RWPE1 (cell line): ENCODE data around the gene ITGAX.

Source experiments
- CTCF ChIA-PET: fragments of 350-600 bp; sonication (Branson Sonifier 250); formaldehyde crosslinking; extraction: SDS; loops from one replicate; lab custom pipeline; 2021; lab: Yijun Ruan, JAX
- POLR2A ChIA-PET: fragments of 400-600 bp; formaldehyde crosslinking; extraction: SDS; loops from one replicate; lab custom pipeline; 2020; ENCODE audit warnings: antibody characterized with exemption; ENCODE audit not compliant: low non-redundant PET; lab: Yijun Ruan, JAX
- DNase-seq: peaks from one replicate; pipeline ENCODE4 v3.0.0; 2012; ENCODE audit warnings: low spot score
- H3K27ac ChIP-seq: fragments of 450-650 bp; 2 replicates; pipeline ENCODE4 v1.5.1; 2017
- TF ChIP-seq, protein P1 (sequence below): fragments of 450-650 bp; conservative IDR thresholded peaks from 2 replicates; pipeline ENCODE4 v1.5.1; 2017; ENCODE audit warnings: low read depth, mild to moderate bottlenecking

ITGAX gene

DNA sequence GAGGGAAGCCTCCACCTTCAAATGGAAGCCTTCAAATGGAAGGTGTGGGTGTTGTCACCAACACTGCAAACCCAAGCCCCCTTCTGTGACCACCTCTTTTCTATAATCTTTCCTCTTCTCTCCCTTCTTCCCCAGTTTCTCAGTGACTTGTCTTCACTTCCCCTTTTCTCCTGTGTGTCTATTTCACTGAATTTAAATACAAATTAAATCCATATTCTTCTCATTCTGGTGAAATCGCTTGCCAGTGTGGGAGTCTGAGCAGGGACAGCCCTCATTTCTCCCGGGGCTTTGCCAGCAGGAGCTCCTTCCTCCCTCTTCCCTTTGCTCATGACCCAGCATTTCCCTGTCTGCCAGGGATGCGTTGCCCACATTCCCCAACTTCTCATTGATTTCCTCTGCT, 6.4 kb upstream of the ITGAX start:
- TF ChIP-seq, protein P1, sequence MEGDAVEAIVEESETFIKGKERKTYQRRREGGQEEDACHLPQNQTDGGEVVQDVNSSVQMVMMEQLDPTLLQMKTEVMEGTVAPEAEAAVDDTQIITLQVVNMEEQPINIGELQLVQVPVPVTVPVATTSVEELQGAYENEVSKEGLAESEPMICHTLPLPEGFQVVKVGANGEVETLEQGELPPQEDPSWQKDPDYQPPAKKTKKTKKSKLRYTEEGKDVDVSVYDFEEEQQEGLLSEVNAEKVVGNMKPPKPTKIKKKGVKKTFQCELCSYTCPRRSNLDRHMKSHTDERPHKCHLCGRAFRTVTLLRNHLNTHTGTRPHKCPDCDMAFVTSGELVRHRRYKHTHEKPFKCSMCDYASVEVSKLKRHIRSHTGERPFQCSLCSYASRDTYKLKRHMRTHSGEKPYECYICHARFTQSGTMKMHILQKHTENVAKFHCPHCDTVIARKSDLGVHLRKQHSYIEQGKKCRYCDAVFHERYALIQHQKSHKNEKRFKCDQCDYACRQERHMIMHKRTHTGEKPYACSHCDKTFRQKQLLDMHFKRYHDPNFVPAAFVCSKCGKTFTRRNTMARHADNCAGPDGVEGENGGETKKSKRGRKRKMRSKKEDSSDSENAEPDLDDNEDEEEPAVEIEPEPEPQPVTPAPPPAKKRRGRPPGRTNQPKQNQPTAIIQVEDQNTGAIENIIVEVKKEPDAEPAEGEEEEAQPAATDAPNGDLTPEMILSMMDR, result no peak
- CTCF ChIA-PET, result no interaction called here
- POLR2A ChIA-PET, result no interaction called here
- no peak for DNase-seq
- no peak overlapping the region for H3K27ac ChIP-seq

DNA sequence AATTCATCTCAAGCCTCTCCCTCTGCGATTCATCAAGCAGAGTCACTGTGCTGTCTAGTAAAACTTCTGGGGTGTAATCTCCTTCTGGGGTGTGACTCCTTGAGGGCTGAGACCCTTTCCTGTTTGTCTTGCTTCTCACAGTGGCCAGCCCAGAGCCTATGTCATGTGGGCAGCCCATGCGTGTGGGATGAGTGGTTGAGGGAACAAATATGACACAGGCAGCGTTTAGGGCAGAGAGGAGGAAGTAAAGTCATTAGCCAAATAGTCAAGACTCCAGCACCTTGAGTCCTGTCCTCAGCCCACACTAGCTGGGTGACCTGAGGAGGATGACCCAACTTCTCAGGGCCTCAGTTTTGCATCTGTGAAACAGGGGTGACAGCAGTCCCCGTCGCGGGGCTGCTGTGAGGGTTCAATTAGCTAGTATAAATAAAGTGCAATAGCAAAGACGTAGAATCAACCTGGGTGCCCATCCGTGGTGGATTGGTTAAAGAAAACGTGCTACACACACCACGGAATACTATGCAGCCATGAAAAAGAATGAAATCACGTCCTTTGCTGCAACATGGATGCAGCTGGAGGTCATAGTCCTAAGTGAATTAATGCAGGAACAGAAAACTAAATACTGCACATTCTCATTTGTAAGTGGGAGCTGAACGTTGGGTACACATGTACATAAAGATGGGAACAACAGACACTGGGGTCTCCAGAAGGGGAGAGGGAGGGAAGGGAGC, 4.5 kb upstream of the ITGAX start:
- H3K27ac ChIP-seq, result no peak overlapping the region
- POLR2A ChIA-PET, result no interaction called here
- TF ChIP-seq, protein P1, result no peak
- DNase-seq, result no peak
- CTCF ChIA-PET, result no interaction called here

DNA sequence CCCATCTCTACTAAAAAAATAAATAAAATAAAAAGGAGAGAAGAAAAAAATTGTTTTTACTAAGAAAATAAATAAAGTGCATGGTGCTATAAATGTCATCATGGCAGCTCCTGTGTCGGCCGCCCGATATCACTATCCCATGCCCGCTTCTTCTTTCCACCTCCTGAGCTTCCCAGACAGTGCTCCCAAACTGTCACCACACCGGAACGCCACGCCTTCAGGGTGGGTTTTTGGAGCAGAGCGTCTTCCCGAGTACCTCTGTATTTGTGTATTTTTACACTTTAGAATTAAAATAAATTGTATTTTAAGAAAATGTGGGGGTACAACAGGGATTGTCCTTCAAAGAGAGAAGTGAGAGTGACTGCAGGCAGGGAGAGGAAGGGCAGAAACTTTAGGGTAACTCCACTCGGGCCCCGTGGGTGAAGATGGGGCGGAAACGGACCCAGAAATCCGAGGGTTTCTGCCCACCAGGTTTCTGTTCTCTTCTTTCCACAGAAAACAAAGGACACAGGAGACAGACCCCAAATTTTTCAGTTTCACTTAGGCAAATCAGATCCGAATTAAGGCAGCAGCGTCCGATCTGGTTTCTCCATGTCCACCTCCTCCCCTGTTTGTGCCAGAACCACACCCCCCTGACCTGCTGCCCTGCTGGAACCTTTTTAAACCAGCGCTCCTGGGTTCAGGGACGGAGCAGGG, 3.6 kb upstream of the ITGAX start:
- DNase-seq, result no peak
- no peak overlapping the region for H3K27ac ChIP-seq
- ChIA-PET POLR2A (no interaction called here), CTCF (interaction anchor here (0.5 kb wide), 1 partner anchor 33 kb away, joined by 5 read pairs; no protein-coding TSS in a partner anchor)
- TF ChIP-seq, protein P1, result no peak

DNA sequence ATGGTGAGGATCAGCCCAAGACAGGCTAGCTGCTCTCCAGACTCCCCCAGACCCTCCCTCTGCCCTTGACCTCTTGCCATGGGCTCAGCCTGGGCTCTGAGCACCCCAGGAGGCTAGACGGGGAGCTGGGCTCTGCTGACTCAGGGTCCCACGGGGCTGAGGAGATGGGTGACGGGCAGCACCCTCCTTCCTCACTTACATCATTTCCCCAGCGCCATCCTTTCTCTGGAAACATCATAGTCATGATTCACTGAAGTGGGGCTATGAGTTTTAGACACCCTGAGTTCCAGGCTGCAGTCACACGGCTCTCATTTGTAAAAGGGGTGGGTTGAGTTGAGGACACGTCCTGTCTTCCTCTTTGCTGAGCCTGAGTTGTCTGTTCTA, 3.0 kb upstream of the ITGAX start:
- ChIA-PET CTCF (interaction anchor here (0.5 kb wide), 1 partner anchor 33 kb away, joined by 5 read pairs; no protein-coding TSS in a partner anchor), POLR2A (no interaction called here)
- H3K27ac ChIP-seq, result no peak overlapping the region
- TF ChIP-seq, protein P1, result no peak
- no peak for DNase-seq

DNA sequence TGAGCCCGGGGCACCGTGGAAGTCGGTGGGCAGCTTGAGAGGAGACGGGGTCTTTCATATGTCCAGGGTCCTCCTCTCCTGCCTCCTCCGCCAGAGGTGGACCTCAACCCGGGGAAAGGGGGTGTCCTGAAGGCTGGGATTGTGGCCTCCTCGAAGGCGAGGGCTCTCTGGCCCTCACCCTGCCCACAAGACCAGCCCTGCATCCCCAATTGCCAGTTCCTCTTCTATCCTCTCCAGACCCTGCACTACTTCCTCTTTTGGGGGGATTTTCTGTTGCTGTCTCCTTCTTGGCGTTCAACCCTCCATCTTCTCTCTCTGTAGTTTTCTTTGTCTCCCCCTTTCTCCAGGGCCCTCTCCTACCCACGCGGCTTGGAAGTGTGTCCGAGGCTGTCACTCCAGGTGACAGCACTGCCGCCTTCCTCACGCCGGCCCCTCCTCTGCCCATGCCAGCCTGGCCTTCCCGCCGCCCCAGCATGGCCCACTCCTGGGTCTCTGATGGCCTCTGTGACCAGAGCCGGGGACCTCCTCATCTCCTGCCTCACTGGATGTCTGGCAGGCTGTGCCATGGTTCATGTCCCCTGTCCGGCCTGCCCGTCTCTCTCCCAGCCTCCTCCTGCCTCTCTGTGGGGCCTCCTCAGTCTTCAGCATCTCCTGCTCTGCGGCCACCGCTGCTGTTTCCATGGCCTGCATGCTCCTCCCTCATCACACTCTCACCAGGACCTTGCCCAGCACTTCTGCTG, 2.4 kb upstream of the ITGAX start:
- H3K27ac ChIP-seq, result no peak overlapping the region

More for the DNA sequence above, 2.4 kb upstream of the ITGAX start:
- DNase-seq, result no peak
- ChIA-PET CTCF (no interaction called here), POLR2A (no interaction called here)
- TF ChIP-seq, protein P1, result no peak
